Amniotic epithelial cell (primary cell): ENCODE data around the gene PIH1D2.
A peak's percentile ranks its signal among the peaks of the same experiment; 100 is the strongest.
"Not testable (repeated sequence)": the region's sequence is repeated elsewhere in the genome, so short reads cannot be mapped to it uniquely, and the experiment has no call there.

Experiments
- DNase-seq: peaks from one replicate; pipeline ENCODE4 v3.0.0-alpha.2; 2010; ENCODE audit warnings: low read depth

The PIH1D2 gene

GRCh38 chr11:112051768-112052167, 22.0 kb downstream of the PIH1D2 start:
- peak; percentile 6 for DNase-seq

- no peak for DNase-seq
Measured at GRCh38 chr11:112050721-112051120, 23.1 kb downstream of the PIH1D2 start.

- no peak for DNase-seq
Measured at GRCh38 chr11:112049777-112050176, 24.0 kb downstream of the PIH1D2 start.

GRCh38 chr11:112048256-112048655, 25.6 kb downstream of the PIH1D2 start:
- not testable (repeated sequence) for DNase-seq

GRCh38 chr11:112046647-112047046, 27.2 kb downstream of the PIH1D2 start:
- DNase-seq = not testable (repeated sequence)

GRCh38 chr11:112044961-112045360, 28.9 kb downstream of the PIH1D2 start:
- no peak for DNase-seq

- no peak for DNase-seq
Measured at GRCh38 chr11:112042961-112043304, 30.9 kb downstream of the PIH1D2 start.

- DNase-seq = peak; percentile 58
Measured at GRCh38 chr11:112042161-112042960, 31.5 kb downstream of the PIH1D2 start.

GRCh38 chr11:112037527-112037926, 36.3 kb downstream of the PIH1D2 start:
- no peak for DNase-seq

- DNase-seq = no peak
Measured at GRCh38 chr11:112033902-112034301, 39.9 kb downstream of the PIH1D2 start.

- DNase-seq = no peak
Measured at GRCh38 chr11:112029460-112029859, 44.4 kb downstream of the PIH1D2 start.

- not testable (repeated sequence) for DNase-seq
Measured at GRCh38 chr11:112026784-112027410, 46.9 kb downstream of the PIH1D2 start.

GRCh38 chr11:112025707-112026106, 48.1 kb downstream of the PIH1D2 start:
- DNase-seq = no peak

GRCh38 chr11:112024773-112025678, 48.8 kb downstream of the PIH1D2 start, which contains the start of gene DLAT:
TSS of gene DLAT (plus strand) at chr11:112025408. CDS start at chr11:112025473, 65 bp downstream.
- DNase-seq = peak; percentile 78

GRCh38 chr11:112024178-112024772, 49.5 kb downstream of the PIH1D2 start:
- DNase-seq = no peak

GRCh38 chr11:112023104-112023503, 50.7 kb downstream of the PIH1D2 start:
- DNase-seq = no peak

- DNase-seq = no peak
Measured at GRCh38 chr11:112019066-112019465, 54.8 kb downstream of the PIH1D2 start.
